Lower leg skin (tissue), 3 donors: ENCODE measurements around the gene GNL3L.

ENCODE experiments used
- CTCF ChIP-seq, 3 donors: fragments of 450-650 bp; IDR thresholded peaks; one replicate each; pipeline ENCODE4 v1.5.1; 2016; ENCODE audit warnings: antibody characterized with exemption in 3 of 3, mild to moderate bottlenecking in 3 of 3, moderate library complexity in 2 of 3
- POLR2A ChIP-seq, 2 donors: fragments of 450-650 bp; IDR thresholded peaks; one replicate each; pipeline ENCODE4 v1.6.1; 2016 to 2017; ENCODE audit warnings: antibody characterized with exemption in 2 of 2, mild to moderate bottlenecking in 1 of 2, moderate library complexity in 1 of 2

- TF ChIP-seq CTCF (IDR thresholded peaks at IDR 0.05) (no peak), POLR2A (IDR thresholded peaks at IDR 0.05) (no peak)
Observed at GRCh38 chrX:54482839-54483593, 47.0 kb upstream of the GNL3L start.
